GM12878 (cell line): ENCODE data around the gene KIRREL2. TPM values are rescaled to one million over a fixed set of nuclear protein-coding genes. Genes with fewer than 3 reads are reported as not detected.

ENCODE experiments used
- ATAC-seq: fragments of 200-7000 bp; cut with Tn5 transposase; 3 replicates; pipeline ENCODE4 v1.9.1; 2020; ENCODE audit warnings: mild to moderate bottlenecking, moderate library complexity
- BruUV-seq: library from RNA; stranded (reverse); fragments of 400-500 nt; replicated peaks from 2 replicates; lab custom pipeline; 2021; lab: Mats Ljungman, UMichigan
- CTCF ChIA-PET: fragments of 300-600 bp; sonication (Branson Sonifier 250); formaldehyde crosslinking; extraction: SDS; loops from one replicate; lab custom pipeline; 2021; ENCODE audit warnings: inconsistent platforms; lab: Yijun Ruan, JAX
- POLR2A ChIA-PET: fragments of 350-600 bp; formaldehyde crosslinking; extraction: SDS; loops from one replicate; lab custom pipeline; 2021; ENCODE audit warnings: inconsistent platforms; lab: Charles Lee
- RAD21 ChIA-PET: fragments of 300-600 bp; sonication (Branson Sonifier 250); formaldehyde crosslinking; loops from one replicate; lab custom pipeline; 2023; ENCODE audit warnings: antibody characterized with exemption; ENCODE audit not compliant: unreplicated experiment; lab: Charles Lee
- SMC1A ChIA-PET: fragments of 300-600 bp; sonication (Branson Sonifier 250); formaldehyde crosslinking; loops from one replicate; lab custom pipeline; 2023; ENCODE audit not compliant: unreplicated experiment, uncharacterized antibody; lab: Charles Lee
- DNase-seq: peaks from one replicate; pipeline ENCODE4 v3.0.0-alpha.2; 2011; ENCODE audit warnings: low read depth, low spot score
- FAIRE-seq: peaks from 3 replicates; lab custom pipeline; 2011; peaks lifted over from hg19 to GRCh38; lab: Jason Lieb, UNC
- H2AFZ ChIP-seq: 2 replicates; pipeline ENCODE4 v1.6.0; 2011; ENCODE audit warnings: low read depth, low read length, control low read depth; ENCODE audit not compliant: control insufficient read depth
- H3K27ac ChIP-seq: 2 replicates; pipeline ENCODE4 v1.5.1; 2011; ENCODE audit warnings: control low read depth; ENCODE audit not compliant: control insufficient read depth, insufficient read depth
- H3K27me3 ChIP-seq, 2 experiments: replicated peaks in 1 of 2; 2 replicates each; pipeline versions ENCODE4 v1.6.0 to v1.6.1; 2011; ENCODE audit warnings: low read length in 1 of 2; ENCODE audit not compliant: control insufficient read depth in 2 of 2, insufficient read depth in 2 of 2
- H3K36me3 ChIP-seq, 2 experiments: 2 replicates each; pipeline ENCODE4 v1.5.1; 2011; ENCODE audit warnings: low read length in 1 of 2; ENCODE audit not compliant: control insufficient read depth in 2 of 2, insufficient read depth in 2 of 2
- H3K4me1 ChIP-seq: 2 replicates; pipeline ENCODE4 v1.6.1; 2011; ENCODE audit warnings: mild to moderate bottlenecking, low read length, moderate library complexity, mixed read lengths; ENCODE audit not compliant: control insufficient read depth, insufficient read depth
- H3K4me2 ChIP-seq: 2 replicates; pipeline ENCODE4 v1.6.0; 2011; ENCODE audit warnings: control low read depth; ENCODE audit not compliant: control insufficient read depth, insufficient read depth
- H3K4me3 ChIP-seq: fragments of 200-600 bp; sonication (generic); 2 replicates; pipeline ENCODE4 v1.5.1; 2016
- H3K79me2 ChIP-seq: 2 replicates; pipeline ENCODE4 v1.6.0; 2011; ENCODE audit warnings: low read length; ENCODE audit not compliant: control insufficient read depth, insufficient read depth
- H3K9ac ChIP-seq: 2 replicates; pipeline ENCODE4 v1.8.0; 2011; ENCODE audit warnings: low read length, control low read depth, mixed read lengths; ENCODE audit not compliant: control insufficient read depth, insufficient read depth
- H3K9me3 ChIP-seq: replicated peaks from 3 replicates; pipeline ENCODE4 v1.5.1; 2011; ENCODE audit warnings: mild to moderate bottlenecking, low read length; ENCODE audit not compliant: control insufficient read depth, insufficient read depth
- H4K20me1 ChIP-seq: 2 replicates; pipeline ENCODE4 v1.6.0; 2011; ENCODE audit not compliant: control insufficient read depth, insufficient read depth
- HDAC6 ChIP-seq: fragments of 200-600 bp; sonication (generic); IDR thresholded peaks from one replicate; pipeline ENCODE4 v1.8.0; 2017; ENCODE audit warnings: antibody characterized with exemption; ENCODE audit not compliant: unreplicated experiment
- IRF3 ChIP-seq: fragments of 450-650 bp; IDR thresholded peaks from 2 replicates; pipeline ENCODE4 v1.6.1; 2014; ENCODE audit warnings: mild to moderate bottlenecking
- JUND ChIP-seq: IDR thresholded peaks from 2 replicates; pipeline ENCODE4 v1.6.1; 2012; ENCODE audit warnings: low read depth, mild to moderate bottlenecking, low read length, improper control_type of control experiment, moderate library complexity
- KAT2A ChIP-seq: conservative IDR thresholded peaks from 2 replicates; pipeline ENCODE4 v1.6.1; 2011; ENCODE audit warnings: low read depth, low read length; ENCODE audit not compliant: control insufficient read depth
- MYB ChIP-seq: fragments of 150-350 bp; IDR thresholded peaks from 2 replicates; pipeline ENCODE4 v1.6.1; 2014; ENCODE audit warnings: mild to moderate bottlenecking, low read depth, low read length, borderline replicate concordance
- PAX8 ChIP-seq: fragments of 450-650 bp; IDR thresholded peaks from 2 replicates; pipeline ENCODE4 v1.6.1; 2017; ENCODE audit warnings: mild to moderate bottlenecking, moderate library complexity
- POU2F2 ChIP-seq: IDR thresholded peaks from 3 replicates; pipeline ENCODE4 v1.6.1; 2011; ENCODE audit warnings: low read depth, mild to moderate bottlenecking, low read length, borderline replicate concordance
- SP1 ChIP-seq: IDR thresholded peaks from one replicate; pipeline ENCODE4 v1.6.1; 2011; ENCODE audit warnings: low read depth, low read length
- SREBF1 ChIP-seq: IDR thresholded peaks from 2 replicates; pipeline ENCODE4 v1.6.1; 2012; ENCODE audit warnings: mild to moderate bottlenecking, low read length
- SRF ChIP-seq, 2 experiments: IDR thresholded peaks; 2 replicates each; pipeline ENCODE4 v1.6.1; 2011; ENCODE audit warnings: low read depth in 2 of 2, low read length in 2 of 2, mild to moderate bottlenecking in 1 of 2, moderate library complexity in 1 of 2
- TCF3 ChIP-seq: IDR thresholded peaks from 2 replicates; pipeline ENCODE4 v1.6.1; 2012; ENCODE audit warnings: low read depth, mild to moderate bottlenecking, low read length, borderline replicate concordance; ENCODE audit not compliant: insufficient read depth
- ZBTB4 ChIP-seq: fragments of 450-650 bp; formaldehyde crosslinking; IDR thresholded peaks from 2 replicates; pipeline ENCODE4 v1.4.0; 2022; ENCODE audit warnings: mild to moderate bottlenecking, moderate library complexity
- ZNF687 ChIP-seq: fragments of 450-650 bp; IDR thresholded peaks from 2 replicates; pipeline ENCODE4 v1.6.1; 2017; ENCODE audit warnings: mild to moderate bottlenecking, moderate library complexity
- WGBS: methylation state at CpG from one replicate; pipeline ENCODE4 v1.1.6; 2016; ENCODE audit warnings: low lambda C conversion rate; ENCODE audit not compliant: insufficient replicate concordance, insufficient coverage; ENCODE audit errors: missing lambda C conversion rate; 5-methylcytosine and 5-hydroxymethylcytosine counted together
- in situ Hi-C: fragments of 300-500 bp; cut with MboI; formaldehyde crosslinking; loops from 9 replicates; pipeline ENCODE4 v1.14.3; 2018; ENCODE audit warnings: mixed read lengths
- intact Hi-C: fragments of 100-400 bp; cut with micrococcal nuclease; formaldehyde crosslinking; loops from one replicate; pipeline ENCODE4 v1.14.2; 2022; ENCODE audit not compliant: unreplicated experiment
- polyA plus RNA-seq, 11 experiments: library from polyadenylated mRNA; depleted of rRNA in 4 of 11; unstranded in 6 of 11; stranded (reverse) in 5 of 11; fragments of >200 nt; fragmentation: Nextera tagmentation in 4 of 11; fragmentation: Illumina TruSeq in 1 of 11; extraction: Ambion mirVana in 4 of 11; extraction: Trizol in 1 of 11; gene quantifications; 1 replicate in 1 of 11; 2 replicates in 10 of 11; pipeline versions ENCODE4 v1.2.1 to v1.2.3, GENCODE V29; 2011 to 2016; ENCODE audit warnings: inconsistent platforms in 2 of 11, missing spikeins in 2 of 11, low read depth in 1 of 11
- total RNA-seq, 4 experiments: library from RNA; depleted of rRNA in 3 of 4; stranded (reverse); fragments of >200 nt in 3 of 4; fragmentation: Illumina TruSeq in 1 of 4; extraction: Trizol in 1 of 4; gene quantifications; 2 replicates each; pipeline versions ENCODE4 v1.2.1 to v1.2.3, GENCODE V29; 2013 to 2021
- TF ChIP-seq, protein P1 (sequence below): IDR thresholded peaks from 2 replicates; pipeline ENCODE4 v1.6.1; 2011; ENCODE audit warnings: borderline replicate concordance, low read depth, mild to moderate bottlenecking, moderate library complexity, low read length; ENCODE audit not compliant: insufficient read depth, poor library complexity, severe bottlenecking

The KIRREL2 gene
- total and polyA plus RNA-seq, 10 of the 15 experiments (the other 5 are each of a cell fraction or from before 2014, with no cell fraction given), result 0.03 to 0.06 TPM; not detected in 8

- intact Hi-C loops, result loop anchor here (5.0 kb wide), 1 partner anchor 192 kb away; no protein-coding TSS in a partner anchor
- no peak for DNase-seq
- Histone ChIP-seq H3K27me3 (no peaks in the 10 kb centered on the region), H3K4me1 (no peaks in the 10 kb centered on the region), H3K9ac (no peak overlapping the region), H3K79me2 (no peaks in the 10 kb centered on the region), H3K4me2 (no peak overlapping the region), H4K20me1 (peaks cover 3% of the 10 kb centered on the region; the same call in 1 of the 2 replicates), H3K9me3 (no peaks in the 10 kb centered on the region), H3K36me3 (peaks cover 7 to 8% of the 10 kb centered on the region in 2 experiments), H3K4me3 (no peak overlapping the region), H2AFZ (no peak overlapping the region), H3K27ac (no peak overlapping the region)
- CTCF ChIA-PET, result interaction anchor here (1.1 to 9.6 kb wide), 8 partner anchors 9 to 191 kb away, joined by 3 to 145 read pairs (median 9); no protein-coding TSS in a partner anchor
- no peak for ATAC-seq
- FAIRE-seq, result no peak
- POLR2A ChIA-PET, result interaction anchor here (0.7 to 2.9 kb wide), 6 partner anchors 9 to 189 kb away, joined by 3 to 12 read pairs (median 4); no protein-coding TSS in a partner anchor
- RAD21 ChIA-PET, result interaction anchor here (0.5 to 7.3 kb wide), 8 partner anchors 10 to 136 kb away, joined by 3 to 107 read pairs (median 4); partner anchors contain the start of genes ALKBH6 and LIN37
- in situ Hi-C loops, result no loop called here
- SMC1A ChIA-PET, result interaction anchor here (0.5 to 6.7 kb wide), 9 partner anchors 8 to 189 kb away, joined by 3 to 90 read pairs (median 5); partner anchors contain the start of gene NFKBID
- no TSS peak for BruUV-seq
- WGBS, result 0% methylated on average over 2 of the region's 2 CpGs
- no peak for TF ChIP-seq IRF3
- TF ChIP-seq SP1, result no peak
- no peak for TF ChIP-seq PAX8
- no peak for TF ChIP-seq POU2F2
- no peak for TF ChIP-seq SRF (IDR thresholded peaks at IDR 0.05; ENCODE audit: low read depth in 2 of 2, low read length in 2 of 2)
- no peak for TF ChIP-seq HDAC6
- no peak for TF ChIP-seq SREBF1
- TF ChIP-seq KAT2A, result no peak
- no peak for TF ChIP-seq TCF3
- TF ChIP-seq JUND, result no peak
- TF ChIP-seq ZNF687, result no peak
- no peak for TF ChIP-seq ZBTB4 (CRISPR knock-in tag)
- TF ChIP-seq MYB, result no peak
- TF ChIP-seq, protein P1, sequence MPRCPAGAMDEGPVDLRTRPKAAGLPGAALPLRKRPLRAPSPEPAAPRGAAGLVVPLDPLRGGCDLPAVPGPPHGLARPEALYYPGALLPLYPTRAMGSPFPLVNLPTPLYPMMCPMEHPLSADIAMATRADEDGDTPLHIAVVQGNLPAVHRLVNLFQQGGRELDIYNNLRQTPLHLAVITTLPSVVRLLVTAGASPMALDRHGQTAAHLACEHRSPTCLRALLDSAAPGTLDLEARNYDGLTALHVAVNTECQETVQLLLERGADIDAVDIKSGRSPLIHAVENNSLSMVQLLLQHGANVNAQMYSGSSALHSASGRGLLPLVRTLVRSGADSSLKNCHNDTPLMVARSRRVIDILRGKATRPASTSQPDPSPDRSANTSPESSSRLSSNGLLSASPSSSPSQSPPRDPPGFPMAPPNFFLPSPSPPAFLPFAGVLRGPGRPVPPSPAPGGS, result no peak
Observed at GRCh38 chr19:35883882-35884281, 27.2 kb downstream of the KIRREL2 start.
